SH-SY5Y (cell line): Measurements from ENCODE around the gene ATP1B1.

Experiments
- GATA2 ChIP-seq: IDR thresholded peaks from 2 replicates; pipeline ENCODE4 v1.6.1; 2011; ENCODE audit warnings: mild to moderate bottlenecking, low read depth, low read length
- GATA3 ChIP-seq: IDR thresholded peaks from 2 replicates; pipeline ENCODE4 v1.6.1; 2011; ENCODE audit warnings: low read depth, mild to moderate bottlenecking, low read length, moderate library complexity

GRCh38 chr1:169105087-169105433 is 1.4 kb upstream of the ATP1B1 start:
- TF ChIP-seq GATA2 (no peak), GATA3 (no peak)
